HEK293 (cell line): ENCODE measurements around the gene MTOR.
A peak's percentile ranks its signal among the peaks of the same experiment; 100 is the strongest.

Experiments
- BCL6B ChIP-seq: fragments of 450-650 bp; formaldehyde crosslinking; IDR thresholded peaks from 2 replicates; pipeline ENCODE4 v1.5.1; 2017; ENCODE audit warnings: missing biosample characterization, missing genetic modification characterization
- GLI2 ChIP-seq: fragments of 450-650 bp; formaldehyde crosslinking; IDR thresholded peaks from 2 replicates; pipeline ENCODE4; 2017; ENCODE audit warnings: missing biosample characterization, missing genetic modification characterization, low read depth, borderline replicate concordance
- KLF7 ChIP-seq: fragments of 450-650 bp; formaldehyde crosslinking; IDR thresholded peaks from 2 replicates; pipeline ENCODE4 v1.5.1; 2016; ENCODE audit warnings: missing biosample characterization, missing genetic modification characterization, borderline replicate concordance
- OSR2 ChIP-seq: fragments of 450-650 bp; formaldehyde crosslinking; IDR thresholded peaks from 2 replicates; pipeline ENCODE4 v1.5.1; 2016; ENCODE audit warnings: missing biosample characterization, missing genetic modification characterization
- SETDB1 ChIP-seq: IDR thresholded peaks from one replicate; pipeline ENCODE4 v1.6.1; 2017; ENCODE audit warnings: mild to moderate bottlenecking, low read length, moderate library complexity, mixed read lengths; ENCODE audit not compliant: insufficient read length
- SP3 ChIP-seq: fragments of 450-650 bp; formaldehyde crosslinking; IDR thresholded peaks from 2 replicates; pipeline ENCODE4 v1.5.1; 2016; ENCODE audit warnings: missing biosample characterization, missing genetic modification characterization
- ZBTB6 ChIP-seq: fragments of 450-650 bp; formaldehyde crosslinking; IDR thresholded peaks from 2 replicates; pipeline ENCODE4 v1.5.1; 2017; ENCODE audit warnings: missing biosample characterization, missing genetic modification characterization
- ZNF121 ChIP-seq: fragments of 450-650 bp; formaldehyde crosslinking; IDR thresholded peaks from 2 replicates; pipeline ENCODE4 v1.5.1; 2016; ENCODE audit warnings: missing biosample characterization, missing genetic modification characterization
- ZNF148 ChIP-seq: fragments of 450-650 bp; formaldehyde crosslinking; IDR thresholded peaks from 2 replicates; pipeline ENCODE4 v1.5.0; 2017; ENCODE audit warnings: missing biosample characterization, missing genetic modification characterization, borderline replicate concordance
- ZNF214 ChIP-seq: fragments of 450-650 bp; formaldehyde crosslinking; IDR thresholded peaks from 2 replicates; pipeline ENCODE4 v1.5.1; 2017; ENCODE audit warnings: missing biosample characterization, mild to moderate bottlenecking, missing genetic modification characterization, borderline replicate concordance
- ZNF221 ChIP-seq: fragments of 450-650 bp; formaldehyde crosslinking; IDR thresholded peaks from 2 replicates; pipeline ENCODE4 v1.5.1; 2017; ENCODE audit warnings: missing biosample characterization, missing genetic modification characterization, borderline replicate concordance
- ZNF274 ChIP-seq, 2 experiments: fragments of 200-500 bp in 1 of 2; fragments of 450-650 bp in 1 of 2; sonication (Bioruptor generic) in 1 of 2; formaldehyde crosslinking in 1 of 2; IDR thresholded peaks; 2 replicates each; pipeline versions ENCODE4 v1.5.1 to v1.6.1; 2014 to 2016; ENCODE audit warnings: borderline replicate concordance in 1 of 2, inconsistent platforms in 1 of 2, low read length in 1 of 2, missing biosample characterization in 1 of 2, missing genetic modification characterization in 1 of 2
- ZNF280C ChIP-seq: fragments of 450-650 bp; formaldehyde crosslinking; IDR thresholded peaks from 2 replicates; pipeline ENCODE4 v1.5.1; 2016; ENCODE audit warnings: missing biosample characterization, missing genetic modification characterization
- ZNF302 ChIP-seq: fragments of 450-650 bp; formaldehyde crosslinking; IDR thresholded peaks from 2 replicates; pipeline ENCODE4 v1.5.1; 2016; ENCODE audit warnings: missing biosample characterization, missing genetic modification characterization, low read depth
- ZNF324 ChIP-seq: fragments of 450-650 bp; formaldehyde crosslinking; IDR thresholded peaks from 2 replicates; pipeline ENCODE4 v1.5.1; 2016; ENCODE audit warnings: missing biosample characterization, missing genetic modification characterization
- ZNF335 ChIP-seq: fragments of 450-650 bp; formaldehyde crosslinking; conservative IDR thresholded peaks from 2 replicates; pipeline ENCODE4 v1.5.1; 2016; ENCODE audit warnings: missing biosample characterization, missing genetic modification characterization
- ZNF350 ChIP-seq: fragments of 450-650 bp; formaldehyde crosslinking; IDR thresholded peaks from 2 replicates; pipeline ENCODE4 v1.5.0; 2017; ENCODE audit warnings: missing biosample characterization, mild to moderate bottlenecking, missing genetic modification characterization
- ZNF362 ChIP-seq: fragments of 450-650 bp; formaldehyde crosslinking; IDR thresholded peaks from 2 replicates; pipeline ENCODE4 v1.5.1; 2016; ENCODE audit warnings: missing biosample characterization, missing genetic modification characterization
- ZNF391 ChIP-seq: fragments of 450-650 bp; formaldehyde crosslinking; IDR thresholded peaks from 2 replicates; pipeline ENCODE4 v1.5.1; 2016; ENCODE audit warnings: low read depth, missing biosample characterization, missing genetic modification characterization, borderline replicate concordance
- ZNF416 ChIP-seq: fragments of 450-650 bp; formaldehyde crosslinking; IDR thresholded peaks from 2 replicates; pipeline ENCODE4 v1.5.1; 2016; ENCODE audit warnings: missing biosample characterization, missing genetic modification characterization
- ZNF501 ChIP-seq: fragments of 450-650 bp; formaldehyde crosslinking; IDR thresholded peaks from 2 replicates; pipeline ENCODE4 v1.5.1; 2016; ENCODE audit warnings: missing biosample characterization, missing genetic modification characterization
- ZNF670 ChIP-seq: fragments of 450-650 bp; formaldehyde crosslinking; IDR thresholded peaks from 2 replicates; pipeline ENCODE4 v1.5.1; 2016; ENCODE audit warnings: missing biosample characterization, missing genetic modification characterization, low read depth
- ZSCAN18 ChIP-seq: fragments of 450-650 bp; formaldehyde crosslinking; IDR thresholded peaks from 2 replicates; pipeline ENCODE4 v1.5.1; 2016; ENCODE audit warnings: missing biosample characterization, missing genetic modification characterization
- TF ChIP-seq, protein P1 (sequence below): fragments of 450-650 bp; formaldehyde crosslinking; IDR thresholded peaks from 2 replicates; pipeline ENCODE4 v1.5.1; 2016; ENCODE audit warnings: missing biosample characterization, missing genetic modification characterization

The MTOR gene

GRCh38 chr1:11099310-11100148 is 162.8 kb downstream of the MTOR start, which contains the start of gene EXOSC10 (continued):
- TF ChIP-seq ZNF501 (tag by site-specific recombination): peak; percentile 80; the same call in 1 of the 2 replicates
- TF ChIP-seq ZNF148 (tag by site-specific recombination): no peak
- no peak for TF ChIP-seq ZBTB6 (tag by site-specific recombination)
- no peak for TF ChIP-seq ZNF670 (tag by site-specific recombination)
- TF ChIP-seq OSR2 (tag by site-specific recombination): no peak
- no peak for TF ChIP-seq ZNF302 (tag by site-specific recombination)
- TF ChIP-seq ZNF416: no peak
- TF ChIP-seq ZNF221: no peak
- TF ChIP-seq ZNF280C: no peak
- peak; percentile 71; the same call in 1 of the 2 replicates for TF ChIP-seq SP3
- no peak for TF ChIP-seq BCL6B (tag by site-specific recombination)
- TF ChIP-seq KLF7: peak; percentile 90
- TF ChIP-seq ZNF214 (tag by site-specific recombination): no peak
- TF ChIP-seq ZNF335: peak; percentile 83
- no peak for TF ChIP-seq ZNF391 (tag by site-specific recombination)
- TF ChIP-seq SETDB1: no peak
- TF ChIP-seq ZNF121 (tag by site-specific recombination): no peak
- no peak for TF ChIP-seq ZNF274 (IDR thresholded peaks at IDR 0.05; ENCODE audit: low read length)
- no peak for TF ChIP-seq ZNF274 (tag by site-specific recombination; IDR thresholded peaks at IDR 0.05; ENCODE audit: borderline replicate concordance)
- TF ChIP-seq ZSCAN18 (tag by site-specific recombination): no peak
- TF ChIP-seq, protein P1, sequence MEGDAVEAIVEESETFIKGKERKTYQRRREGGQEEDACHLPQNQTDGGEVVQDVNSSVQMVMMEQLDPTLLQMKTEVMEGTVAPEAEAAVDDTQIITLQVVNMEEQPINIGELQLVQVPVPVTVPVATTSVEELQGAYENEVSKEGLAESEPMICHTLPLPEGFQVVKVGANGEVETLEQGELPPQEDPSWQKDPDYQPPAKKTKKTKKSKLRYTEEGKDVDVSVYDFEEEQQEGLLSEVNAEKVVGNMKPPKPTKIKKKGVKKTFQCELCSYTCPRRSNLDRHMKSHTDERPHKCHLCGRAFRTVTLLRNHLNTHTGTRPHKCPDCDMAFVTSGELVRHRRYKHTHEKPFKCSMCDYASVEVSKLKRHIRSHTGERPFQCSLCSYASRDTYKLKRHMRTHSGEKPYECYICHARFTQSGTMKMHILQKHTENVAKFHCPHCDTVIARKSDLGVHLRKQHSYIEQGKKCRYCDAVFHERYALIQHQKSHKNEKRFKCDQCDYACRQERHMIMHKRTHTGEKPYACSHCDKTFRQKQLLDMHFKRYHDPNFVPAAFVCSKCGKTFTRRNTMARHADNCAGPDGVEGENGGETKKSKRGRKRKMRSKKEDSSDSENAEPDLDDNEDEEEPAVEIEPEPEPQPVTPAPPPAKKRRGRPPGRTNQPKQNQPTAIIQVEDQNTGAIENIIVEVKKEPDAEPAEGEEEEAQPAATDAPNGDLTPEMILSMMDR: no peak
- peak; percentile 37; the same call in 1 of the 2 replicates for TF ChIP-seq ZNF362
- peak; percentile 82 for TF ChIP-seq ZNF324 (tag by site-specific recombination)
- TF ChIP-seq ZNF350 (tag by site-specific recombination): no peak
- no peak for TF ChIP-seq GLI2 (tag by site-specific recombination)
